HG03064 (cell line): Measurements from ENCODE around the gene ELAVL4.
"Not testable (repeated sequence)": the region's sequence is repeated elsewhere in the genome, so short reads cannot be mapped to it uniquely, and the experiment has no call there.

ENCODE experiments used
- ATAC-seq: cut with Tn5 transposase; IDR thresholded peaks from one replicate; pipeline ENCODE4 v1.9.1; 2021; ENCODE audit warnings: low read depth; ENCODE audit not compliant: unreplicated experiment

The ELAVL4 gene

DNA sequence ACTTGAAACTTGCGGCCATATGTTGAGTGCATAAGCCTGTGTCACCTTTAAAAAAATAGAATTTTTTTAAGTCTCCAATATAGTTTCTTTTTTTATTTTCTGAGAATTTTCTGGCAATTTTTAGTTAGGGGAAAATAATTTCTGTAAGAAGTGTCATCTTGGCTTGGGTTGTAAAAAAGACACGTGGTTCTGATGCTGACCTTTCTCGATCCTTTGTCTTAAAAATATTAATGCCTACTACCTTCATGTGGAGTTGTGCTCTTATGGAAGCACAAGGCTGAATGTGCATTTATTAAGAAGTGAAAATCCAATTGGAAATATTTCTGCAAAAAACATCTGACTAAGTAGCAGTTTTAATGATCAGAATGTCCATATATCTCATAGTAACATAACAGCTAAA lies 3.5 kb downstream of the ELAVL4 start:
- no peak for ATAC-seq

DNA sequence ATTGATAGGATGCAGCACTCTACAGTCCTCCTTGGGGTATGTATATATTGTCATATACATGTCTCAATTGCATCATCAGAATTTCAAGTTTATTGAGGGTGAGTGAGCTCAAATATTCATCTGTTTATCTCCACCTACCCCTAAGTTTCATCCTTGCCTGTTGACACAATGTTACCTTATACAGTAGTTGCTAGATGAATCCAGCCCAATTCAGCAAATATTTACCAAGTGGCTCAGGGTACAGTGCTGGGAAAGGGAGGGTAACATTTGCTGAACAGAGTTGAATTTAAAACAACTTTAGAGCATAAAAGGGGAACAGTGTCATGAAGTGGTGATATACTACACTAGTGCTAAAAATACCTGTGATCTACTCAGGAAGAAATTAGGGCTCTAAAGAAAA lies 14.4 kb downstream of the ELAVL4 start:
- ATAC-seq = no peak

DNA sequence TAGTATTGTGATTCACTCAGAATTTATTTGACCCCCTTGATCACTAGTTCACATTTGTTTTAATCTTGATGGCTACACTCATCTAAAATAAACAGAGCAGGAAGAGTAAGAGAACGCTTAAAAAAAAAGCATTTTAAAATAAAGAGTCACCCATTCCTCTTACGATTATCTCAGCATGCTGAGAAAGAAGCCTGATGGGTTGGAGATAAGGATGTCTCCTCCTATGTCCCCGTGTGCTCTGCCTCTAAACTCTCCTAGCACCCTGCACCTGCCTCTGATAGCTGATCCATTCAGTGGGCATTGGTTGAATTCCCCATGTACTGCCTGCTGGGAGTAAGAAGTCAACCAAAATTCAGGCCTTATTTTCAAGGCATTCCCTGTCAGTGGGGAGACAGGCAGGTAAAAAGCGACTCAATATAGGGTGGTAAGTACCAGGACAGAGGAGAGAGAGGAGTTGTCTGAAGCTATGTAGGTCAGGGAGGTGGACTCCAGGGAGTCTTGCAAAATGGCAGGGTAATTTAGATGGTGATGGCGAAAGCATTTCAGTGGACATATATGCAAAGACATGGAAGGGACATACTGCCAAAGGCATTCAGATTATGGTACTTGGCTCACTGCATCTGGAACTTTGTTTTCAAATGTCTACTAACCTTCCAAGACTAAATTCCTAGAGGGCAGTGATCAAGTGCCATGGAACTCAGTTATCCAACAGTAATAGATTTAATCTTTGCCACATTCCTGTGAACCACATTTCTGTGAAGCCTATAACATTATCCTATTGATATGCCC lies 18.4 kb downstream of the ELAVL4 start:
- ATAC-seq = no peak

DNA sequence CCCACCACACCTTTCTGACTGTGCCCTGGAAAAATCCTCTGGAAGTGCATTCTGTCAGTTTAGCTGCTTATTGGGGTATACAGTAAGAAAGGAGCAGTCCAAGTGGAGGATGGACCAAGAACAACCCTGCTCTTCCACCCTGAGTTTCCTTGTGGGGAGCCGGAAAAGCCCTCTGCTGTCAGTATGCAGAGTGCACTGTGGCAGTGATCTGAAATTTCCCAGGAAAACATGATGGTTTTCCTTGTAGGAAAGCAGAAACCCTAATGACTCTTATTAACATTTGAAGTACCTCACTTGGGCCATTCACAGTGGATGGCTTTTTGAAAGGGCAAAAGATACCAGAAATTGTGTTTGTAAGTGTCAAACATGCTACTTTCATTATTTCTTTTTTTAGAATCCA lies 20.5 kb downstream of the ELAVL4 start:
- ATAC-seq = no peak

DNA sequence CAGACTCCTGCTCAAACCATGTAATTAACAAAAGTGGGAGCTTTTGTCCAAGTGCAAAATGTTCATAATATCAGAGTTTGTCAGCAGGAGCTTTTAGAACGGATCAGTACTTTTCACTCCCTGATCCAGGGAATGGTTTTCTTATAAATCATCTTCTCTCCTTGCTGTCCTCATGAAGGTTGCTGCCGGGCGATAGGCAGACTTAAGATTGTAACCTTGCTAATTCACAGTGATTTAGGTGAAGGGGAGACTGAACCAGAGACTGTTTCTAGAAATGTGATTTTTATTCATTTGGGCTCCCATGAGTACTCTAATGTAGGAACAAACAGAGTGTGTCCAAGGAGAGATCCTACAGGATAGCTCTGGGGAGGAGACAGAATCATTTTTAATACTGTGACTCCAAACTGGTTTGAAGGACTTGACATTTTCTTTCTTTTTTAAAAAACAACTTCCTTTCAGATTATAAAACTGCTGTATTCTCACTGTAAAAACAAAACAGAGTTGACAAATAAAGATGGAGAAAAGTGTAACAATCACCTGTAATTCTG lies 23.7 kb downstream of the ELAVL4 start:
- no peak for ATAC-seq

DNA sequence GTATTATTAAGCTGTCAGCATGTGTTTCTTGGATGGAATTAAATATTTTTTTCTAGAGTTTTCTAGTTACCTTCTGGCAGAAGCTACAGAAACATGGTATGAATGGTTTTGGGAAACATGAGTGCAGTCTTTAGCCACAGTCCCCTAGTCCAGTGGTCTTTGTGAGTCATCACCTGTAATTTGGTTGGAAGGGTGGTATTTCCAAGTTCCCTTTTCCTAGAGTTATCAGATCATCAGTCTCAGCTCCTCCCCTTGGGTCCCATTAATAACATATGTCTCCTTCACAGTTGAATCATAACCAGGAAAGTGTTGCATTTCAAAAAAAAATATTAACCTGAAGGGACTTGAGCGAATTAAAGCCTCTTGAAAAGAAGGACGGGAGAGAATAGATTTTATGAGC lies 27.0 kb downstream of the ELAVL4 start:
- ATAC-seq = no peak

DNA sequence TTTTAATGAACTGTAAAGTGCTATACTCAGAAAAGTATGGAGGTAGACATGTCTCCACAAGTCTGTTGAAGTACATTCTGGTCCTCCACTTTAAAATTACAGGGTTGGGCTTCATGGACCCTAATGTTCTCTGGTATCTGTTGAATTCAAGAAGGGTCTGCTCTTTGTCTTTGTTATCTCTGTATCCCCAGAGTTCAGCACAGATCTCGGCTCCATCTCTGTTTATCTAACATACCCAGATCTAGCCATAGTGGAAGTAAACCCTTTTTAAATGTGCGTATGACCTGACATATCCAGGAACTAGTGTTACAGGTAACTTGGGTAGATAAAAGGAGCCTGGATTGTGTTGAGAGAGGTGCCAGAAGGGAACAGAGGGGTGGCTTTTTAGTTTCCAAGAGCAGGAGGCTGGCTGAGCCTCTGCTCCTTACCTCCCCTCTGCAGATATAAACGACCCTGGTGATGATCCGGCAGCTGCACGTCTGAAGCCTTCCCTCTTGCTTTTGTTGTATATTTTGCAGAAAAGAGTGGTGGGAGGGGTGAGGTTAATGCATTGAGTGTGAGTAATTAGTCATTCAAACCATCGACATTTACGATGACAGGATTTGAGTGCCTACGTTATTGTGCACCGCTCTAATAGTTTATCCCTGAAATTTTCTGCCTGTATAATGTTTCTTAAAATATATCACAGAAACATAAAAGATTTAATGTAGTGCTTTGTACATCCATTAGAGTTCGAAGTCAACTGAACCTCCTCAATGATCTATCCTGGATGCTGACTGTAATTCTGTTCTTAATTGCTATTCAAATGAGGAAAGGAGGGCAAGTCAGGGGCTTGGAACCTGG lies 30.8 kb downstream of the ELAVL4 start:
- ATAC-seq = no peak

DNA sequence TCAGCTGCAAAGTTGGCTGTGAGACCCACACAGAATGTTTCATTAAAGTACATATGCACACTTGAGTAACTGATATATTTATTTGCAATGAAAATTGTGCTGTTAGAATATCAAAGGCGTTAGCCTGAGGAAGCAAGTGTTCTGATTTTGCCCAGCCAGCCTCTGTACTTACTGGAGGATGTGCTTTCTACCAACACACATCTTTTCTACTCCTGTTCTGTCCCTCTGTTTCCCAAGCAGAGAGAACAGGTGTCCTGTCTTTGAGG lies 31.4 kb downstream of the ELAVL4 start:
- ATAC-seq = no peak

DNA sequence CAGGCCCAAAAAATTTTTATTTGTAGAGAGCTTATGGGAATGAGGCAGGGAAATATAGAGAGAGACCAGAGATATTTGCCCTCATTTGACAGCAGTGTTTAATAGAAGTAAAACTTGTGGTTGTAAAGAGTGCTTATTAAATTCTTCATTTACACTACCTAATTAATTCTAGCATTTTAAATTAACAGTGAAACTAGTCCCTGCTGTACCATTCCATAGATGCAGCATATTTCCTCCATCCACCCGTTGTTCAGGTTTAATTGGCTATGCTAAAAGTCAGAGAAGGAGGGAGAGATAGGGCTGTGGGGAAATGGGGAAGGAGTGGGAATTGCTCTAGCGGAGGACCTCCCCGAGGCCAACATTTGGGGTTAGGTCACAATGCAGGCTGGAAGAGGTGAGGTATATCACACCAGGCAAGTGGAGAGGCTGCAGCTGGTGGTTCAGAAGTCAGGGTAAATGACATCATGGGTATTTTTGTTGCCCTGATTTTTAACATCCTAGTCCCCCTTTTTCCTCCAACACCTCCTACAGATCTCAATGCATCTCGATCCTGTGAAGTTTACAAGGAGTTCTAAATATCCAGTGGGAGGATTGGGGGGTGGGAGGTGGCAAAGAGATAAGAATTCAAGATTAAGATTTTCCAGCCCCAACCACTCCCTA lies 38.6 kb downstream of the ELAVL4 start:
- no peak for ATAC-seq

DNA sequence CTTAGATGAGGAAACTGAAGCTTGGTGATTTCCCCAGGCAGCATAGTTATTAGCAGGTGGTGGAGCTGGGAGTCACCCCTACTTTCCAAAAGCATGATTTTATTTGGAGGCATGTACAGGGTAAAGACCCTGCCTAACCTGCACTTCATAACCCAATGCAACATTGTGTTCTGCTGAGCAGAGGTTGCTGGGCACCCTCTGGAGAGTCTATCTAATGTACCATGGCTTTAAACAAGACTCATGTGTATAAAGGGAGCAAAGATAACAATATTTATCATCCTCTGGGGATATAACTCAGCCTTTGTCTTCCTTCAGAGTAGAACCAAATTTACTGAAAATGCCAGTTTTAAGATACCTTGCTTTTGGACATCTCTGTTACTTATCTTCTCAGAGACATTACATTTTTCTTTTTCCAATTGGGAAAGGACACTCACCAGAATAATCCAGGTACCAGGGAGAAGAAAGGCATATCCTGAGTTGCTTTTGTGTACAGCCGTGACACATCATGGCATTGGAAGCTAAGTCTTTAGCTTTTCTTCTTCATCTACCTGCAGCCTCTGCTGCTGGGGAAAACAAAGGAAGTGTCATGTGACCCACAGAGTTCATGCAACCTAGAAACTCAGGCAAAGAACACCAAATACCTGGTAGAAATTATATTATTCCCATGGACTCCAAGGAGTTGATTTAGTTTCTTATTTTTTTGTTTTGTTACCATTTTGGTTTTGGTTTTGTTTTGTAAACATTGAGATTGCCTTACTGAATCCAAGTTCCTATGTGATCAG lies 39.6 kb downstream of the ELAVL4 start:
- ATAC-seq = no peak

DNA sequence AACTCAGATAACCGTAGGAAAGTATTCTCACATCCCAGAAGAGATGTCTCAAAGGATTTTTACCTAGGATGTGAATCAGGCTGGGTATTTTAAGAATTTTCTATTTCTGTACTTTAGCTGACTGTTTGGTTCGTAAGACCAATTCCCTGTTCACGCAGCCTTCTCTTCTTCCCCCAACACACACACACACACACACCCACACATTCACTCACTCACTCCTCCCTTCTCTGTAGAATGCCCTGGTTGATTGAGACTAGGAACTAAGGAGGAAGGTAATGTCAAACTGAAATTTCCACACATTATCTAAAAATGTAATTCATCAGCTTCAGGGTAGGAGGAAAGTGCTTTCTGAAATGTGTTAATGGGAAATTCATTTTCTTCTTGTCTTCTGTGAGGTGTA lies 43.5 kb downstream of the ELAVL4 start:
- ATAC-seq = no peak

DNA sequence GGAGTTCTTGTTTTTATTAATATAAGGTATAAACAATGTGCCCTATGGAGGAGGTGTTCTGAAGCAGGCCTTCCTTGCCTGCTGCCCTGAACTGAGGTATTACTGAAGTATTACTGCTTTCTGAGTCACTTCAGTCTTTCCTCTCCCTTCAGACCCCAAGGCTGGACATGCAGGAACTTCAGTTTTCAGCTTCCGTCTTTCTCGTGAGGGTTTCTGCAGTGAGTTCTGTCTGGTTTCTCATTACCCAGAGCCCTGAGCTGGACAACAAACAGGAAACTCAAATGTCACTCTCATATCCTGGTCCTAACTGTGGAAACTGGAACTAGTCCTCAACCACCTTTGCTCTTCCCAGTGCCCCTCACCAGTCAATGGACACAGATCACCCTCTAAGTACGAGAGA lies 46.8 kb downstream of the ELAVL4 start:
- ATAC-seq = no peak

DNA sequence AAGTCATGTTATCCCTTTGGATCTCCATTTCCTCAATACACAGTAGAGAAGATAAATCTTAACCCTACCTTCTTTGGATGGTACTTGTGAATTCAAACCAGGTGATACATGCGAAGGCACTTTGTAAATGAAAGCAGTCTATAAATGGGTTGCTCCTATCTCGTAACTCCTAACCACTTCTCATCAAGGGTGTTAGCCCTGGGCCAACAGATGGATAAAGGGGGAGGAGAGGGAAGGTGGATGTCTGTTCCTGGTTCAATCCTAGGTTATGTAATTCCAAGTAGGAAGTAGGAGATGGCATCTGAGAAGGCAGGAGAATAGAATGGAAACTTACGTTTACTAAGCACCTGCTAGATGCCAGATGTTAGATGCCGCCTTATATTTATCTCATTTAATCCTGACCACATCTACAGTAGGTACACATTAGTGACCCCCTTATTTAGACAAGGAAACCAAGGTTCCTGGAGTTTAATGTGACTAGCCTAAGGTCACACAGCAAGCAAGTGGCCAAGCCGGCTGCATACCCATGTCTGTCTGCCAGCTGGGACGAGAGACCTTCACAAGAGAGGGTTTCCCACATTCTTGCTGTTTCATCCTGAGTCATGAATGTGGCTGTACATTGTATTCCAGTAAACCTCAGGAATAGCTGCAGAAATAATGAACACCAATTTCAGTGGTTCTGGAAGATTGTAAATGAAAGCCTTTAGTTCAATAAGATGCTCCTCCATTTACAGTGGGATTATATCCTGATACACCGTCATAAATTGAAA lies 47.7 kb downstream of the ELAVL4 start:
- no peak for ATAC-seq

DNA sequence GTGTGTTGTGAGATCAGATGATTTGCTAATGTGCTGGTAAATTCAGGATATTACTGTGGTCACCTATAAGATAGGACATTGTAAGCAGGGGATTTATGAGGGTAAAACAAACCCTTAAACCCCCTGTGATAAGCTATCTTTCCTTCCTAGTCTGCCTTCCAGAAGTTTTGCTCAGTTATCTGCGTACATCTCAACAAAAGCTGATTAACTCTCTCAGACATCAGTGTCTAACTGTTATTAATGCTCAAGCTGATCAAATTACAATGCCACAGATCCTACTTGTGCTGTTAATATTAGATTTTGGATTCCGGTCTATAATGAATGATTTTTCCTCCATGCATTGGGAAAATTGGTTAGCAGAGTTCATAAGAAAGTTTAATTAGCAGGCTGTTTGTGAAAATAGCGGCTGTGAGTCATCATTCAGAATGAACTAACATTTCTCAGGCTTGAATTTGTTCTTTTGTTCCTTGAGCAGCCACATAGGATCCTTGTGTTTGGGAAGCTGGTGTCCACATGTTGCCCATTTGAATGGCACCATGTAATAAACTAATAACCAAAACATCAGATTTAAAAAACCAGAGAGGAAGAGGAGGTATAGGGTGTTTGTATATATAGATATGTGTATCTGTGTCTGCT lies 48.7 kb downstream of the ELAVL4 start:
- ATAC-seq = no peak

DNA sequence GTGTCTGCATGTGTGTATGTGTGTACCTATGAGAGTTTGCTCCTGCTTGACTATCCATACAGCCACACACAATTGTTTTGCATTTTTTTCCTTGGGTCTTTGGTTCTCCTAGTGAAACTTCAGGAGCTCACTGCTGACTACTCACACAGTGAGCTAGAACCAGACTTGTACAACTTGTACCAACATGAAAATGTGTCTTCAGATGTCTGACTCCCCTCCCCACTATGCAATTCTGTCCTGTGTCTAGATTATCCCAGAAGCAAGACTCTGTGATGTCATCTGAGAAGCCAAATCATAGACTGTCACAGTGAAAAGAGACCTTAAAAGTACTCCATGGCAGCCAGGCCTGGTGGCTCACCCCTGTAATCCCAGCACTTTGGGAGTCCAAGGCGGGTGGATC lies 49.7 kb downstream of the ELAVL4 start:
- no peak for ATAC-seq

DNA sequence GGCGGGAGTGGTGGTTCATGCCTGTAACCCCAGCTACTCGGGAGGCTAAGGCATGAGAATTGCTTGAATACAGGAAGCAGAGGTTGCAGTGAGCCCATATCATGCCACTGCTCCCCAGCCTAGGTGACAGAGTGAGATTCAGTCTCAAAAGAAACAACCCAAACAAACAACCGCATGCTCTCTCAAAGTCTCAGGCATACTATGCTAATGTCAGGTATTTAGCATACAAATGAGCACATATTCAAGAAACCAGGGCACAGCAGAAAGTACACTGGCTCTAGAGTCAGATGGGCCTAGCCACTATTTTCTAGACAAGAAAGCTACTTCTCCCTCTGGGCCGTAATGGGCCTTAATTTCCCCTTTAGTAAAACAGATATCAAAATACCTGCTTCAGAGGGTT lies 55.0 kb downstream of the ELAVL4 start:
- ATAC-seq = no peak

DNA sequence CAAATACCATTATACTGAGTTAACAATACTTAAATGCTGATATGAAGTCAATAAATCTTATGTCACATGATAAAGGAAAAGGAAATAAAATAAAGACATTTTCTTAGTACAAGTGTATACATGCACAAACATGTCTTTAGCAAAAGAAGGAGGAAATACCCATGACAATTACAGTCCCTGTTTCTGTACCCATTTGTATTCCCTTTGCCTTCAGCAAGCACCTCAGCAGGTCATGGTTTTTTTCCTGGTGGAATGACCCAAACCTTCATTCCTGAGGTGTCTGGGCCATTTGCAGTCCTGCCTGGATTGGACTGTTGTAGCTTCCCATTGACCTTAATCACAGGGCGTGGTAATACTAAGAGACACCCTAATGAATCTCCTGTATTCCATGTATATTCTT lies 57.6 kb downstream of the ELAVL4 start:
- ATAC-seq = not testable (repeated sequence)

DNA sequence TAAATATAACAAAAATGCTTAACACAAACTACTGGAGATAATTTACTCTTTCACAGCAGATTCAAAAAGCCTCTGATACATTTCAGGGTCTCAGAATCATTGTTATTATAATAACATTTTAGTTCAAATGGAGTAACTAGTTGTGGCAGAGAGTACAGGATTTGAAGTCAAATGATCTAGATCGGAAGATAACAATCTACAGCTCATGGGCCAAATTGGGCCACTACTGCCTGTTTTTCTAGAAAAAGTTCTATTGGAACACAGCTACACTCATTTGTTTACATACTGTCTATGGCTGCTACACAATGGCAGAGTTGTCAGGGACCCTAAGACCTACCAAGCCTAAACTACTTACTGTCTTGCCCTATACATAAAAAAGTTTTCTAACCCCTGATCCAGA lies 63.6 kb downstream of the ELAVL4 start:
- no peak for ATAC-seq

DNA sequence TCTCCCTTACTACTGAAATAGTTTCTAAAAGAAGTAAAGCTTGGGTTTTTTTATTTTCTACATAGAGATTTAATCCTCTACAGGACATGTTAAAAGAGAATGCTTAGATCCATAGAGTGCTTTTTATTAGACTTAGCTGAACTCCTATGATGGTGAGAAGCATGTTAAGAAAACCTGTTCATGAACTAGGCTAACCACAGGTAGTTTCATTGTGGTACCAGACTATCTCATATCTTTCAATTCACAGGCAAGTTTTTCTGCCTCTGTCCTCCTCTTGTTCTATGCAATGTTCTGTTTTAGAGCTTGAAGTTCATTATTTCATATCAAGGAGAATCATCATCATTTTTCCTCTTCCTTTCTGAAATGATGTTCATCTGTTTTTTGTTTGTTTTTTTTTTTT lies 65.4 kb downstream of the ELAVL4 start:
- ATAC-seq = no peak
